ENCODE results near the gene LRRC8D. TPM values are rescaled to one million over a fixed set of nuclear protein-coding genes. Genes with fewer than 3 reads are reported as not detected.

The LRRC8D gene
- total RNA-seq, 2 donors from 2014 or later = 23.8 to 33.8 TPM

GRCh38 chr1:89822999-89823628 is 2.3 kb downstream of the LRRC8D start:
- no peak overlapping the region for H3K4me3 Mint-ChIP-seq
- peaks cover 19% of the 10 kb centered on the region for H3K27me3 Mint-ChIP-seq (ENCODE audit: insufficient read depth)
- H3K27ac ChIP-seq (ENCODE audit: low read depth, low read length) = no peak overlapping the region
- peaks cover 28% of the 10 kb centered on the region for H3K27me3 ChIP-seq (ENCODE audit: control insufficient read depth, insufficient read depth, low read length, poor library complexity, severe bottlenecking)
- peaks cover 13% of the 10 kb centered on the region for H3K4me1 Mint-ChIP-seq
- TF ChIP-seq CTCF (conservative IDR thresholded peaks at IDR 0.05) = no peak
- no peak overlapping the region for H3K27ac Mint-ChIP-seq
- 93 to 100% methylated on average over 2 to 4 of the region's 4 CpGs for WGBS, 2 experiments (ENCODE audit: insufficient coverage in 1 of 2, insufficient read length in 1 of 2)
- DNase-seq = no peak
- H3K36me3 ChIP-seq (ENCODE audit: control insufficient read depth, insufficient read depth, low read length) = no peaks in the 10 kb centered on the region
- no peaks in the 10 kb centered on the region for H3K9me3 ChIP-seq (ENCODE audit: control insufficient read depth, low read length)
- H3K9ac ChIP-seq (ENCODE audit: extremely low read depth, low read length, poor library complexity, severe bottlenecking) = no peak overlapping the region
- H3K4me3 ChIP-seq (ENCODE audit: low read length) = no peak overlapping the region
- no peaks in the 10 kb centered on the region for H3K9me3 Mint-ChIP-seq
- peaks cover 15% of the 10 kb centered on the region for H3K36me3 Mint-ChIP-seq (ENCODE audit: low read depth)
- no peaks in the 10 kb centered on the region for H3K4me1 ChIP-seq (ENCODE audit: control insufficient read depth, insufficient read depth, low read length)

GRCh38 chr1:89823679-89824292 is 3.0 kb downstream of the LRRC8D start:
- Mint-ChIP-seq H3K36me3 (ENCODE audit: low read depth) (peaks cover 15% of the 10 kb centered on the region), H3K4me1 (peaks cover 13% of the 10 kb centered on the region), H3K27me3 (ENCODE audit: insufficient read depth) (peaks cover 19% of the 10 kb centered on the region), H3K27ac (no peak overlapping the region), H3K9me3 (no peaks in the 10 kb centered on the region), H3K4me3 (no peak overlapping the region)
- Histone ChIP-seq H3K27ac (ENCODE audit: low read depth, low read length) (no peak overlapping the region), H3K27me3 (ENCODE audit: control insufficient read depth, insufficient read depth, low read length, poor library complexity, severe bottlenecking) (peaks cover 22% of the 10 kb centered on the region), H3K9ac (ENCODE audit: extremely low read depth, low read length, poor library complexity, severe bottlenecking) (no peak overlapping the region), H3K4me3 (ENCODE audit: low read length) (no peak overlapping the region), H3K4me1 (ENCODE audit: control insufficient read depth, insufficient read depth, low read length) (no peaks in the 10 kb centered on the region), H3K9me3 (ENCODE audit: control insufficient read depth, low read length) (no peaks in the 10 kb centered on the region), H3K36me3 (ENCODE audit: control insufficient read depth, insufficient read depth, low read length) (no peaks in the 10 kb centered on the region)
- TF ChIP-seq CTCF (conservative IDR thresholded peaks at IDR 0.05) = no peak
- WGBS, 2 experiments (ENCODE audit: insufficient coverage in 1 of 2, insufficient read length in 1 of 2) = 91 to 92% methylated on average over 5 to 6 of the region's 6 CpGs
- DNase-seq = no peak

GRCh38 chr1:89826594-89826993 is 5.8 kb downstream of the LRRC8D start:
- no peak overlapping the region for H3K4me3 Mint-ChIP-seq
- Histone ChIP-seq H3K9me3 (ENCODE audit: control insufficient read depth, low read length) (no peaks in the 10 kb centered on the region), H3K9ac (ENCODE audit: extremely low read depth, low read length, poor library complexity, severe bottlenecking) (no peak overlapping the region), H3K4me3 (ENCODE audit: low read length) (no peak overlapping the region), H3K36me3 (ENCODE audit: control insufficient read depth, insufficient read depth, low read length) (no peaks in the 10 kb centered on the region), H3K27me3 (ENCODE audit: control insufficient read depth, insufficient read depth, low read length, poor library complexity, severe bottlenecking) (peaks cover 4% of the 10 kb centered on the region), H3K4me1 (ENCODE audit: control insufficient read depth, insufficient read depth, low read length) (no peaks in the 10 kb centered on the region), H3K27ac (ENCODE audit: low read depth, low read length) (no peak overlapping the region)
- 63 to 80% methylated on average over 1 to 3 of the region's 3 CpGs for WGBS, 2 experiments (ENCODE audit: insufficient coverage in 1 of 2, insufficient read length in 1 of 2)
- H3K27me3 Mint-ChIP-seq (ENCODE audit: insufficient read depth) = no peaks in the 10 kb centered on the region
- H3K4me1 Mint-ChIP-seq = peaks cover 12% of the 10 kb centered on the region
- H3K36me3 Mint-ChIP-seq (ENCODE audit: low read depth) = peaks cover 15% of the 10 kb centered on the region
- no peak for DNase-seq
- no peak for TF ChIP-seq CTCF (conservative IDR thresholded peaks at IDR 0.05)
- H3K9me3 Mint-ChIP-seq = no peaks in the 10 kb centered on the region
- H3K27ac Mint-ChIP-seq = no peak overlapping the region
